ENCODE data around the gene XXYLT1.
"Not testable (repeated sequence)": the region's sequence is repeated elsewhere in the genome, so short reads cannot be mapped to it uniquely, and the experiment has no call there.

Gene XXYLT1

GRCh38 chr3:195249858-195250464 lies 21.0 kb downstream of the XXYLT1 start:
- DNase-seq: no peak

GRCh38 chr3:195249057-195249770 lies 21.7 kb downstream of the XXYLT1 start:
- DNase-seq: no peak

- DNase-seq: no peak
Observed at GRCh38 chr3:195248281-195248680, 22.7 kb downstream of the XXYLT1 start.

GRCh38 chr3:195247863-195248189 lies 23.1 kb downstream of the XXYLT1 start:
- no peak for DNase-seq

- no peak for DNase-seq
Observed at GRCh38 chr3:195247086-195247862, 23.7 kb downstream of the XXYLT1 start.

GRCh38 chr3:195246581-195246995 lies 24.4 kb downstream of the XXYLT1 start:
- no peak for DNase-seq

GRCh38 chr3:195245531-195245951 lies 25.4 kb downstream of the XXYLT1 start:
- DNase-seq: no peak

- DNase-seq: no peak
Observed at GRCh38 chr3:195241592-195242355, 29.2 kb downstream of the XXYLT1 start.

- DNase-seq: no peak
Observed at GRCh38 chr3:195240939-195241338, 30.0 kb downstream of the XXYLT1 start.

GRCh38 chr3:195240171-195240701 lies 30.7 kb downstream of the XXYLT1 start:
- no peak for DNase-seq

GRCh38 chr3:195239121-195239520 lies 31.8 kb downstream of the XXYLT1 start:
- DNase-seq: no peak

- no peak for DNase-seq
Observed at GRCh38 chr3:195238586-195239118, 32.3 kb downstream of the XXYLT1 start.

- DNase-seq: no peak
Observed at GRCh38 chr3:195238081-195238571, 32.8 kb downstream of the XXYLT1 start.

- DNase-seq: no peak
Observed at GRCh38 chr3:195236801-195237570, 34.0 kb downstream of the XXYLT1 start.

GRCh38 chr3:195236076-195236798 lies 34.7 kb downstream of the XXYLT1 start:
- DNase-seq: no peak

- no peak for DNase-seq
Observed at GRCh38 chr3:195230244-195230643, 40.7 kb downstream of the XXYLT1 start.

- DNase-seq: not testable (repeated sequence)
Observed at GRCh38 chr3:195228886-195229285, 42.1 kb downstream of the XXYLT1 start.

GRCh38 chr3:195227871-195228270 lies 43.1 kb downstream of the XXYLT1 start:
- no peak for DNase-seq

GRCh38 chr3:195226900-195227447 lies 44.0 kb downstream of the XXYLT1 start:
- DNase-seq: no peak

GRCh38 chr3:195226445-195226844 lies 44.5 kb downstream of the XXYLT1 start:
- no peak for DNase-seq

All from activated CD4-positive, alpha-beta T cell treated with anti-CD3 and anti-CD28 coated beads, Interleukin-10, Interleukin-2, amounts not matched to agents 100 ng/mL and 50 ng/mL, durations not matched to agents 16 hours and 8 hours (primary cell).